ENCODE measurements around the gene ADGRE1.

The ADGRE1 gene

GRCh38 chr19:6876748-6877147 is 10.6 kb upstream of the ADGRE1 start:
- no peak for DNase-seq

- no peak for DNase-seq
Observed at GRCh38 chr19:6877766-6878165, 9.6 kb upstream of the ADGRE1 start.

- DNase-seq, result no peak
Observed at GRCh38 chr19:6886277-6886897, 992 bp upstream of the ADGRE1 start.

GRCh38 chr19:6888967-6889366 is 1.6 kb downstream of the ADGRE1 start:
- DNase-seq, result no peak

GRCh38 chr19:6890401-6890913 is 3.1 kb downstream of the ADGRE1 start:
- DNase-seq, result no peak

- DNase-seq, result no peak
Observed at GRCh38 chr19:6890938-6891337, 3.6 kb downstream of the ADGRE1 start.

- no peak for DNase-seq
Observed at GRCh38 chr19:6891761-6892385, 4.5 kb downstream of the ADGRE1 start.

- DNase-seq, result no peak
Observed at GRCh38 chr19:6894313-6894712, 6.9 kb downstream of the ADGRE1 start.

GRCh38 chr19:6903446-6903845 is 16.1 kb downstream of the ADGRE1 start:
- no peak for DNase-seq

- DNase-seq, result no peak
Observed at GRCh38 chr19:6906559-6907060, 19.2 kb downstream of the ADGRE1 start.

- DNase-seq, result no peak
Observed at GRCh38 chr19:6911523-6911922, 24.1 kb downstream of the ADGRE1 start.

GRCh38 chr19:6914321-6914720 is 26.9 kb downstream of the ADGRE1 start:
- no peak for DNase-seq

GRCh38 chr19:6916952-6917351 is 29.6 kb downstream of the ADGRE1 start:
- no peak for DNase-seq

GRCh38 chr19:6925386-6925785 is 38.0 kb downstream of the ADGRE1 start:
- DNase-seq, result no peak

GRCh38 chr19:6925801-6926751 is 38.7 kb downstream of the ADGRE1 start:
- no peak for DNase-seq

GRCh38 chr19:6930190-6930589 is 42.8 kb downstream of the ADGRE1 start:
- no peak for DNase-seq

GRCh38 chr19:6935069-6935468 is 47.7 kb downstream of the ADGRE1 start:
- no peak for DNase-seq

GRCh38 chr19:6935618-6936017 is 48.2 kb downstream of the ADGRE1 start:
- DNase-seq, result no peak

- no peak for DNase-seq
Observed at GRCh38 chr19:6945733-6946132, 58.4 kb downstream of the ADGRE1 start.

GRCh38 chr19:6947745-6948144 is 60.4 kb downstream of the ADGRE1 start:
- DNase-seq, result no peak

- DNase-seq, result no peak
Observed at GRCh38 chr19:6948884-6949283, 61.5 kb downstream of the ADGRE1 start.

GRCh38 chr19:6952956-6953355 is 65.6 kb downstream of the ADGRE1 start:
- DNase-seq, result no peak

GRCh38 chr19:6955082-6955481 is 67.7 kb downstream of the ADGRE1 start:
- DNase-seq, result no peak
